Cardiac muscle cell (in vitro differentiated cells and primary cell): Measurements from ENCODE around the gene B4GALT6. TPM values are rescaled to one million over a fixed set of nuclear protein-coding genes. Genes with fewer than 3 reads are reported as not detected.

Source experiments
- DNase-seq, 2 donors: peaks; one replicate each; pipeline versions ENCODE4 v3.0.0 to v3.0.0-alpha.2; 2010 to 2017; ENCODE audit warnings: low read depth in 1 of 2, low spot score in 1 of 2
- H3K27ac ChIP-seq: fragments of 200-600 bp; sonication (generic); 2 replicates; pipeline ENCODE4 v1.5.1; 2016
- H3K27me3 ChIP-seq: fragments of 200-600 bp; sonication (generic); 2 replicates; pipeline ENCODE4 v1.6.0; 2016; ENCODE audit warnings: control low read depth
- H3K36me3 ChIP-seq: fragments of 200-600 bp; sonication (generic); 2 replicates; pipeline ENCODE4 v1.5.1; 2016; ENCODE audit warnings: control low read depth
- H3K4me1 ChIP-seq: fragments of 200-600 bp; sonication (generic); 2 replicates; pipeline ENCODE4 v1.8.1; 2017; ENCODE audit warnings: low read depth, mild to moderate bottlenecking, mixed run types
- H3K4me3 ChIP-seq: fragments of 200-600 bp; sonication (generic); 2 replicates; pipeline ENCODE4 v1.5.1; 2016; ENCODE audit warnings: mild to moderate bottlenecking
- H3K9me3 ChIP-seq: fragments of 200-600 bp; sonication (generic); 2 replicates; pipeline ENCODE4 v1.5.1; 2017; ENCODE audit warnings: low read depth, mild to moderate bottlenecking, control low read depth
- CTCF ChIP-seq: IDR thresholded peaks from 2 replicates; pipeline ENCODE4 v1.5.1; 2012; ENCODE audit warnings: low read depth, mild to moderate bottlenecking, low read length
- polyA plus RNA-seq: library from polyadenylated mRNA; unstranded; fragments of >200 nt; fragmentation: Nextera tagmentation; extraction: Ambion mirVana; gene quantifications from 2 replicates; pipeline ENCODE4 v1.2.1, GENCODE V29; 2016
- total RNA-seq: library from RNA; depleted of rRNA; stranded (reverse); fragments of >200 nt; gene quantifications from 2 replicates; pipeline ENCODE4 v1.2.3, GENCODE V29; 2016

The B4GALT6 gene
- total and polyA plus RNA-seq, 2 experiments from 2014 or later = 3.6 to 5.5 TPM

- Histone ChIP-seq H3K27me3 (no peaks in the 10 kb centered on the region), H3K4me1 (no peaks in the 10 kb centered on the region), H3K27ac (no peak overlapping the region), H3K9me3 (no peaks in the 10 kb centered on the region), H3K36me3 (no peaks in the 10 kb centered on the region), H3K4me3 (no peak overlapping the region)
- peak; percentile 90 for TF ChIP-seq CTCF
- peak; percentile 80 to 86 for DNase-seq
Observed at GRCh38 chr18:31722369-31722957, 38.1 kb upstream of the B4GALT6 start.

- no peaks in the 10 kb centered on the region for H3K36me3 ChIP-seq
- no peaks in the 10 kb centered on the region for H3K9me3 ChIP-seq
- peak in 1 of 2 donors; percentile 61 for DNase-seq
- TF ChIP-seq CTCF = no peak
- H3K27ac ChIP-seq = no peak overlapping the region
- H3K27me3 ChIP-seq = no peaks in the 10 kb centered on the region
- no peak overlapping the region for H3K4me3 ChIP-seq
- H3K4me1 ChIP-seq = no peaks in the 10 kb centered on the region
Observed at GRCh38 chr18:31721601-31722000, 37.2 kb upstream of the B4GALT6 start.

- H3K27me3 ChIP-seq = no peaks in the 10 kb centered on the region
- H3K27ac ChIP-seq = no peak overlapping the region
- TF ChIP-seq CTCF = no peak
- no peaks in the 10 kb centered on the region for H3K36me3 ChIP-seq
- no peaks in the 10 kb centered on the region for H3K9me3 ChIP-seq
- H3K4me1 ChIP-seq = no peaks in the 10 kb centered on the region
- DNase-seq = peak in 1 of 2 donors; percentile 27
- H3K4me3 ChIP-seq = no peak overlapping the region
Observed at GRCh38 chr18:31720867-31721266, 36.5 kb upstream of the B4GALT6 start.

GRCh38 chr18:31719363-31720006, 35.1 kb upstream of the B4GALT6 start:
- H3K9me3 ChIP-seq = no peaks in the 10 kb centered on the region
- H3K27me3 ChIP-seq = no peaks in the 10 kb centered on the region
- H3K4me1 ChIP-seq = no peaks in the 10 kb centered on the region
- H3K36me3 ChIP-seq = no peaks in the 10 kb centered on the region
- no peak for DNase-seq
- H3K4me3 ChIP-seq = no peak overlapping the region
- TF ChIP-seq CTCF = no peak
- no peak overlapping the region for H3K27ac ChIP-seq

GRCh38 chr18:31718386-31718785, 34.0 kb upstream of the B4GALT6 start:
- no peak for TF ChIP-seq CTCF
- no peak for DNase-seq
- Histone ChIP-seq H3K27me3 (no peaks in the 10 kb centered on the region), H3K9me3 (no peaks in the 10 kb centered on the region), H3K4me3 (no peak overlapping the region), H3K4me1 (no peaks in the 10 kb centered on the region), H3K36me3 (no peaks in the 10 kb centered on the region), H3K27ac (no peak overlapping the region)
